H1 (cell line): Measurements from ENCODE around the gene ZNF382. TPM values are rescaled to one million over a fixed set of nuclear protein-coding genes. Genes with fewer than 3 reads are reported as not detected.

Experiments used
- CTCF ChIA-PET: fragments of 300-600 bp; sonication (Branson Sonifier 250); formaldehyde crosslinking; loops from one replicate; lab custom pipeline; 2021; ENCODE audit not compliant: partially characterized antibody; lab: Charles Lee
- POLR2A ChIA-PET: fragments of 300-600 bp; sonication (Branson Sonifier 250); formaldehyde crosslinking; loops from one replicate; lab custom pipeline; 2021; ENCODE audit warnings: inconsistent platforms; ENCODE audit not compliant: partially characterized antibody; lab: Charles Lee
- DNase-seq, 2 experiments: peaks; one replicate each; pipeline versions ENCODE4 v3.0.0 to v3.0.0-alpha.2; 2010 to 2022; ENCODE audit warnings: low spot score in 2 of 2, low read depth in 1 of 2, mixed read lengths in 1 of 2
- FAIRE-seq: peaks from 2 replicates; lab custom pipeline; 2011; peaks lifted over from hg19 to GRCh38; lab: Jason Lieb, UNC
- H2AFZ ChIP-seq: 2 replicates; pipeline ENCODE4 v1.8.1; 2012; ENCODE audit warnings: low read length, inconsistent platforms
- H2AK5ac ChIP-seq: 2 replicates; pipeline ENCODE4 v1.6.1; 2013; ENCODE audit warnings: low read depth, low read length
- H2BK120ac ChIP-seq: replicated peaks from 2 replicates; pipeline ENCODE3; 2013; ENCODE audit warnings: low read depth, low read length, inconsistent platforms
- H2BK12ac ChIP-seq: 2 replicates; pipeline ENCODE4 v1.6.1; 2013; ENCODE audit warnings: low read depth, low read length
- H2BK15ac ChIP-seq: 2 replicates; pipeline ENCODE4 v1.6.1; 2013; ENCODE audit warnings: low read length
- H2BK20ac ChIP-seq: 2 replicates; pipeline ENCODE4 v1.6.1; 2013; ENCODE audit warnings: low read length
- H2BK5ac ChIP-seq: 2 replicates; pipeline ENCODE4 v1.6.1; 2013; ENCODE audit warnings: low read depth, low read length
- H3K14ac ChIP-seq: 2 replicates; pipeline ENCODE4 v1.6.1; 2013; ENCODE audit warnings: inconsistent platforms; ENCODE audit not compliant: insufficient read length
- H3K18ac ChIP-seq: 2 replicates; pipeline ENCODE4 v1.6.1; 2013; ENCODE audit warnings: low read length; ENCODE audit errors: extremely low read depth
- H3K23ac ChIP-seq: 2 replicates; pipeline ENCODE4 v1.6.1; 2013; ENCODE audit warnings: inconsistent platforms; ENCODE audit not compliant: insufficient read length
- H3K23me2 ChIP-seq: 2 replicates; pipeline ENCODE4 v1.6.1; 2013; ENCODE audit warnings: low read depth, low read length
- H3K27ac ChIP-seq: 2 replicates; pipeline ENCODE4 v1.6.1; 2011; ENCODE audit warnings: low read depth, low read length, inconsistent platforms
- H3K27me3 ChIP-seq, 4 experiments: replicated peaks in 1 of 4; 1 replicate in 1 of 4; 2 replicates in 3 of 4; pipeline versions ENCODE4 v1.6.1 to v1.8.1; 2011 to 2013; ENCODE audit warnings: low read length in 3 of 4, mild to moderate bottlenecking in 3 of 4, inconsistent platforms in 2 of 4, mixed read lengths in 2 of 4, moderate library complexity in 1 of 4; ENCODE audit not compliant: control insufficient read depth in 3 of 4, insufficient read depth in 3 of 4; ENCODE audit errors: extremely low read depth in 1 of 4
- H3K36me3 ChIP-seq, 4 experiments: 2 replicates each; pipeline versions ENCODE4 v1.6.1 to v1.8.1; 2011 to 2013; ENCODE audit warnings: mild to moderate bottlenecking in 4 of 4, low read length in 3 of 4, moderate library complexity in 2 of 4, control low read depth in 1 of 4, inconsistent platforms in 1 of 4; ENCODE audit not compliant: insufficient read depth in 4 of 4, control insufficient read depth in 2 of 4
- H3K4ac ChIP-seq: replicated peaks from 2 replicates; pipeline ENCODE3; 2013; ENCODE audit warnings: low read length, low read depth, mixed read lengths, inconsistent platforms; ENCODE audit not compliant: insufficient read length
- H3K4me1 ChIP-seq, 4 experiments: replicated peaks in 1 of 4; 1 replicate in 1 of 4; 2 replicates in 3 of 4; pipeline versions ENCODE4 v1.6.1 to v1.8.1; 2011 to 2013; ENCODE audit warnings: low read length in 3 of 4, inconsistent platforms in 2 of 4, mixed read lengths in 1 of 4; ENCODE audit not compliant: insufficient read depth in 4 of 4, control insufficient read depth in 3 of 4
- H3K4me2 ChIP-seq, 2 experiments: 2 replicates each; pipeline versions ENCODE4 v1.6.1 to v1.8.1; 2011 to 2013; ENCODE audit warnings: low read depth in 2 of 2, low read length in 2 of 2, control low read depth in 1 of 2, inconsistent platforms in 1 of 2, mild to moderate bottlenecking in 1 of 2; ENCODE audit not compliant: insufficient read depth in 1 of 2
- H3K4me3 ChIP-seq, 4 experiments: fragments of 200-600, 300-600 bp in 1 of 4; sonication (generic), shearing (Covaris generic), sonication (Bioruptor Twin) in 1 of 4; 2 replicates each; pipeline versions ENCODE4 v1.5.1 to v1.8.1; 2011 to 2016; ENCODE audit warnings: low read length in 4 of 4, low read depth in 3 of 4, control low read depth in 2 of 4, inconsistent platforms in 2 of 4, mild to moderate bottlenecking in 2 of 4, mixed read lengths in 1 of 4, moderate library complexity in 1 of 4; ENCODE audit not compliant: insufficient read depth in 2 of 4; ENCODE audit errors: extremely low read depth in 1 of 4
- H3K56ac ChIP-seq: replicated peaks from 2 replicates; pipeline ENCODE3; 2013; ENCODE audit warnings: low read depth, mild to moderate bottlenecking, mixed read lengths, low read length, inconsistent platforms; ENCODE audit not compliant: insufficient read length
- H3K79me1 ChIP-seq: 2 replicates; pipeline ENCODE4 v1.6.1; 2013; ENCODE audit warnings: low read depth, low read length, control low read depth
- H3K79me2 ChIP-seq, 2 experiments: 2 replicates each; pipeline versions ENCODE4 v1.6.1 to v1.8.1; 2012 to 2013; ENCODE audit warnings: low read length in 2 of 2, mild to moderate bottlenecking in 2 of 2, inconsistent platforms in 1 of 2; ENCODE audit not compliant: insufficient read depth in 2 of 2, control insufficient read depth in 1 of 2
- H3K9ac ChIP-seq, 4 experiments: replicated peaks in 1 of 4; 1 replicate in 1 of 4; 2 replicates in 3 of 4; pipeline versions ENCODE4 v1.6.1 to v1.8.1; 2011 to 2013; ENCODE audit warnings: low read depth in 3 of 4, low read length in 3 of 4, control low read depth in 2 of 4, mild to moderate bottlenecking in 2 of 4, moderate library complexity in 2 of 4, inconsistent platforms in 1 of 4; ENCODE audit errors: extremely low read depth in 1 of 4
- H3K9me3 ChIP-seq, 2 experiments: 2 replicates each; pipeline versions ENCODE4 v1.6.1 to v1.8.1; 2012 to 2013; ENCODE audit warnings: mild to moderate bottlenecking in 2 of 2, moderate library complexity in 2 of 2, control low read depth in 1 of 2, inconsistent platforms in 1 of 2, low read depth in 1 of 2, low read length in 1 of 2, mixed read lengths in 1 of 2; ENCODE audit not compliant: insufficient read depth in 2 of 2
- H4K20me1 ChIP-seq, 2 experiments: replicated peaks in 1 of 2; 2 replicates each; pipeline versions ENCODE3 to v1.8.1; 2011 to 2013; ENCODE audit warnings: inconsistent platforms in 2 of 2, low read length in 2 of 2, mild to moderate bottlenecking in 1 of 2; ENCODE audit not compliant: insufficient read depth in 2 of 2, control insufficient read depth in 1 of 2
- H4K5ac ChIP-seq: 2 replicates; pipeline ENCODE4 v1.6.1; 2013; ENCODE audit warnings: low read length, low read depth, mixed read lengths, inconsistent platforms; ENCODE audit not compliant: insufficient read length
- H4K8ac ChIP-seq: 2 replicates; pipeline ENCODE4 v1.8.0; 2013; ENCODE audit warnings: mild to moderate bottlenecking, moderate library complexity, low read length, inconsistent platforms; ENCODE audit not compliant: insufficient read depth; ENCODE audit errors: extremely low read depth
- H4K91ac ChIP-seq: replicated peaks from 2 replicates; pipeline ENCODE3; 2013; ENCODE audit warnings: low read length, mixed read lengths, inconsistent platforms; ENCODE audit not compliant: insufficient read length
- BCL11A ChIP-seq, 2 experiments: IDR thresholded peaks; one replicate each; pipeline ENCODE4 v1.6.1; 2011; ENCODE audit warnings: low read depth in 2 of 2, low read length in 2 of 2, mild to moderate bottlenecking in 2 of 2
- CBX5 ChIP-seq: fragments of 300-800, 300-1000 bp; sonication (generic); IDR thresholded peaks from 2 replicates; pipeline ENCODE4 v1.7.1; 2016; ENCODE audit warnings: antibody characterized with exemption, low read length, low read depth
- CHD1 ChIP-seq: IDR thresholded peaks from 2 replicates; pipeline ENCODE4 v1.6.1; 2012; ENCODE audit warnings: low read depth, low read length, improper control_type of control experiment
- EZH2 ChIP-seq: fragments of 200-600 bp; sonication (generic); IDR thresholded peaks from 2 replicates; pipeline ENCODE4 v1.7.1; 2012; ENCODE audit warnings: low read depth, mild to moderate bottlenecking, moderate library complexity, low read length, inconsistent platforms; ENCODE audit not compliant: severe bottlenecking
- JUND ChIP-seq: IDR thresholded peaks from 2 replicates; pipeline ENCODE4 v1.6.1; 2011; ENCODE audit warnings: mild to moderate bottlenecking, improper control_type of control experiment, low read length
- KDM4A ChIP-seq: IDR thresholded peaks from one replicate; pipeline ENCODE4 v1.7.1; 2012; ENCODE audit warnings: low read depth, mild to moderate bottlenecking, moderate library complexity, low read length, inconsistent platforms; ENCODE audit not compliant: severe bottlenecking
- NRF1 ChIP-seq: IDR thresholded peaks from 2 replicates; pipeline ENCODE4 v1.6.1; 2011; ENCODE audit warnings: mild to moderate bottlenecking, low read depth, low read length, improper control_type of control experiment
- PHF8 ChIP-seq: fragments of 200-600 bp; sonication (generic); conservative IDR thresholded peaks from 2 replicates; pipeline ENCODE4 v1.7.1; 2012; ENCODE audit warnings: low read depth, mild to moderate bottlenecking, inconsistent platforms, low read length, moderate library complexity
- RNF2 ChIP-seq: fragments of 200-900, 300-1000 bp; sonication (generic); IDR thresholded peaks from 2 replicates; pipeline ENCODE4 v1.7.1; 2016; ENCODE audit warnings: borderline replicate concordance, low read depth, mild to moderate bottlenecking, antibody characterized with exemption, low read length; ENCODE audit not compliant: poor library complexity, severe bottlenecking; ENCODE audit errors: missing control alignments
- SUZ12 ChIP-seq: fragments of 200-600 bp; sonication (generic); IDR thresholded peaks from 2 replicates; pipeline ENCODE4 v1.6.1; 2012; ENCODE audit warnings: mild to moderate bottlenecking, inconsistent platforms, low read length, moderate library complexity, mixed read lengths
- WGBS, 2 experiments: shearing (Covaris generic) in 1 of 2; methylation state at CpG; one replicate each; pipeline versions ENCODE4 v1.1.6 to v1.1.7; 2013 to 2015; ENCODE audit warnings: low lambda C conversion rate in 2 of 2, mixed read lengths in 2 of 2, inconsistent platforms in 1 of 2, low coverage in 1 of 2, missing lambda C conversion rate in 1 of 2; ENCODE audit not compliant: insufficient replicate concordance in 2 of 2, insufficient coverage in 1 of 2, insufficient read length in 1 of 2; ENCODE audit errors: extremely low coverage in 1 of 2, missing lambda C conversion rate in 1 of 2; 5-methylcytosine and 5-hydroxymethylcytosine counted together
- polyA plus RNA-seq, 7 experiments: library from polyadenylated mRNA; depleted of rRNA in 3 of 7; stranded (reverse) in 5 of 7; unstranded in 2 of 7; fragments of >200 nt in 5 of 7; fragments of 200-250 nt in 2 of 7; gene quantifications; 1 replicate in 5 of 7; 2 replicates in 1 of 7; 4 replicates in 1 of 7; pipeline versions ENCODE4 v1.2.1 to v1.2.3, GENCODE V29; 2011 to 2013; ENCODE audit warnings: missing spikeins in 2 of 7, mixed read lengths in 2 of 7
- total RNA-seq: library from RNA; stranded (reverse); fragmentation: NEBNext Ultra II Directional; extraction: Animal tissue kit (Norgen Biotek cat#: 25700); gene quantifications from 2 replicates; pipeline ENCODE4 v1.2.1, GENCODE V29; 2021
- TF ChIP-seq, protein P1 (sequence below): IDR thresholded peaks from 2 replicates; pipeline ENCODE4 v1.6.1; 2011; ENCODE audit warnings: low read length, improper control_type of control experiment

The ZNF382 gene
- total and polyA plus RNA-seq, 2 of the 8 experiments (the other 6 are each of a cell fraction or from before 2014, with no cell fraction given): 1.9 to 6.3 TPM

DNA sequence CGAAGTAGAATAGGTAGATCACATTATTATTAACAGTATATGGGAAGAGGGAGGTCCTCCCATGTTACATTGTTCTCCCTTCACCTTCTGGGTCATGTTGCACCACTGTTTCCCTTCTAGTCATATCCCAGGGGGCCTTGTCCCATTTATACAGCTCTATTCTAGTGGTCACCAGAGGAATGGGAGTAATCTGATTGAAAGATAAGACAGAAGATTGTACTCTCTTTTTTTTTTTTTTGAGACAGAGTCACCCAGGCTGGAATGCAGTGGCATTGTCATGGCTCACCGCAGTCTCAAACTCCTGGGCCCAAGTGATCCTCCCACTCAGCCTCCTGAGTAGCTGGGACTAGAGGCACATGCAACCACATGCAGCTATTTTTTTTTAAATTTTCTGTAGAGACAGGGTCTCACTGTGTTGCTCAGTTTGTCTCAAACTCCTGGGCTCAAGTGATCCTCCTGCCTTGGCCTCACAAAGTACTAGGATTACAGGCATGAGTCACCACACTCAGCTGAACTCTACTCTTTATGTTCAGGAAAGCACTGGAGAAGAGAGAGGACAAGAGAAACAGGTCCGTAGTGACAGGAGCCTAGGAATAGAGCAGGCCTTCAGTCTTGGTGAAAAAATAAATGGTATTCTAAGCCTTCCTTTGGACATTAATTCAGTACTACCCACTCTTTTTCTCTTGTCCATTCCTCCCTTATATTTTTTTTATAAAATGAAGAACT lies 27.7 kb upstream of the ZNF382 start:
- DNase-seq: no peak
- no peak overlapping the region for H2BK12ac ChIP-seq
- peaks cover 0 to 26% of the 10 kb centered on the region in 2 experiments; a peak in 2 of 4 replicates for H3K79me2 ChIP-seq
- H3K14ac ChIP-seq: no peak overlapping the region
- no peak overlapping the region for H3K4me3 ChIP-seq
- H3K56ac ChIP-seq: no peak overlapping the region
- no peak overlapping the region for H3K9ac ChIP-seq
- H2BK120ac ChIP-seq: no peak overlapping the region
- H3K18ac ChIP-seq: no peak overlapping the region
- H3K36me3 ChIP-seq: peaks cover 2 to 36% (median 11%) of the 10 kb centered on the region in 4 experiments; a peak in 6 of 8 replicates
- no peak overlapping the region for H2BK20ac ChIP-seq
- ChIA-PET CTCF (no interaction called here), POLR2A (interaction anchor here (0.6 kb wide), 1 partner anchor 342 kb away, joined by 5 read pairs; no protein-coding TSS in a partner anchor)
- H3K4me2 ChIP-seq: no peak overlapping the region
- no peak overlapping the region for H2BK15ac ChIP-seq
- H4K91ac ChIP-seq: no peak overlapping the region
- no peak overlapping the region for H3K23ac ChIP-seq
- H2AFZ ChIP-seq: no peak overlapping the region
- 87% methylated on average over 3 of the region's 3 CpGs; no CpG with 5 or more reads in 1 of the 2 experiments for WGBS, 2 experiments
- no peak overlapping the region for H3K4ac ChIP-seq
- peaks cover 6% of the 10 kb centered on the region for H3K23me2 ChIP-seq
- H4K8ac ChIP-seq: no peak overlapping the region
- FAIRE-seq: no peak
- no peaks in the 10 kb centered on the region; a peak in 1 of 7 replicates for H3K4me1 ChIP-seq
- H4K5ac ChIP-seq: no peak overlapping the region
- H2BK5ac ChIP-seq: no peak overlapping the region
- H3K79me1 ChIP-seq: peaks cover 3% of the 10 kb centered on the region
- H3K9me3 ChIP-seq: no peaks in the 10 kb centered on the region
- no peaks in the 10 kb centered on the region for H3K27me3 ChIP-seq
- no peak overlapping the region for H3K27ac ChIP-seq
- peaks cover 0 to under 1% of the 10 kb centered on the region in 2 experiments for H4K20me1 ChIP-seq
- no peak overlapping the region for H2AK5ac ChIP-seq
- TF ChIP-seq PHF8 (no peak), BCL11A (IDR thresholded peaks at IDR 0.05; ENCODE audit: low read depth in 2 of 2, low read length in 2 of 2) (no peak), SUZ12 (no peak), EZH2 (no peak), CBX5 (no peak), RNF2 (no peak), JUND (no peak), NRF1 (no peak), CHD1 (no peak), KDM4A (no peak)
- TF ChIP-seq, protein P1, sequence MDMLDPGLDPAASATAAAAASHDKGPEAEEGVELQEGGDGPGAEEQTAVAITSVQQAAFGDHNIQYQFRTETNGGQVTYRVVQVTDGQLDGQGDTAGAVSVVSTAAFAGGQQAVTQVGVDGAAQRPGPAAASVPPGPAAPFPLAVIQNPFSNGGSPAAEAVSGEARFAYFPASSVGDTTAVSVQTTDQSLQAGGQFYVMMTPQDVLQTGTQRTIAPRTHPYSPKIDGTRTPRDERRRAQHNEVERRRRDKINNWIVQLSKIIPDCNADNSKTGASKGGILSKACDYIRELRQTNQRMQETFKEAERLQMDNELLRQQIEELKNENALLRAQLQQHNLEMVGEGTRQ: no peak
